Central memory CD8-positive, alpha-beta T cell (primary cell): ENCODE measurements around the gene EPB41L2.

Experiments
- ATAC-seq: fragments of 150-1000 bp; cut with Tn5 transposase; replicated peaks from 2 replicates; pipeline ENCODE4 v1.10.0; 2022; ENCODE audit warnings: mild to moderate bottlenecking, moderate FRiP score, moderate number of reproducible peaks; ENCODE audit not compliant: poor library complexity, severe bottlenecking; ENCODE audit errors: extremely low read depth
- DNase-seq, 2 donors: peaks; one replicate each; pipeline ENCODE4 v3.0.0; 2021; ENCODE audit warnings: low spot score in 2 of 2
- H3K27ac Mint-ChIP-seq: one replicate; pipeline ENCODE4 v1.8.0; 2022; ENCODE audit warnings: low read depth, mild to moderate bottlenecking, moderate library complexity, mixed read lengths
- H3K27me3 Mint-ChIP-seq: one replicate; pipeline ENCODE4 v1.8.0; 2022; ENCODE audit warnings: mixed read lengths
- H3K36me3 Mint-ChIP-seq: one replicate; pipeline ENCODE4 v1.8.0; 2022; ENCODE audit warnings: mild to moderate bottlenecking, moderate library complexity, mixed read lengths; ENCODE audit not compliant: insufficient read depth
- H3K4me1 Mint-ChIP-seq: one replicate; pipeline ENCODE4 v1.8.0; 2022; ENCODE audit warnings: mixed read lengths
- H3K4me3 Mint-ChIP-seq: one replicate; pipeline ENCODE4 v1.8.0; 2022; ENCODE audit warnings: mild to moderate bottlenecking, moderate library complexity, mixed read lengths
- H3K9me3 Mint-ChIP-seq: one replicate; pipeline ENCODE4 v1.8.0; 2022; ENCODE audit warnings: mixed read lengths

The EPB41L2 gene

GRCh38 chr6:131041814-131042213 lies 21.2 kb downstream of the EPB41L2 start:
- Mint-ChIP-seq H3K9me3 (no peaks in the 10 kb centered on the region), H3K36me3 (no peaks in the 10 kb centered on the region), H3K4me1 (no peaks in the 10 kb centered on the region)

GRCh38 chr6:131040866-131041265 lies 22.2 kb downstream of the EPB41L2 start:
- ATAC-seq (no peak), DNase-seq (no peak)
- no peaks in the 10 kb centered on the region for H3K4me1 Mint-ChIP-seq
- no peak overlapping the region for H3K4me3 Mint-ChIP-seq
- H3K27me3 Mint-ChIP-seq = peaks cover 17% of the 10 kb centered on the region
- no peaks in the 10 kb centered on the region for H3K36me3 Mint-ChIP-seq
- H3K9me3 Mint-ChIP-seq = no peaks in the 10 kb centered on the region
- H3K27ac Mint-ChIP-seq = no peak overlapping the region

More at GRCh38 chr6:131041814-131042213, 21.2 kb downstream of the EPB41L2 start:
- DNase-seq = no peak
- Mint-ChIP-seq H3K27me3 (peaks cover 17% of the 10 kb centered on the region), H3K4me3 (no peak overlapping the region), H3K27ac (no peak overlapping the region)
- no peak for ATAC-seq

- H3K4me3 Mint-ChIP-seq = no peak overlapping the region
- DNase-seq (no peak), ATAC-seq (no peak)
- H3K9me3 Mint-ChIP-seq = no peaks in the 10 kb centered on the region
- H3K4me1 Mint-ChIP-seq = no peaks in the 10 kb centered on the region
- no peak overlapping the region for H3K27ac Mint-ChIP-seq
- H3K27me3 Mint-ChIP-seq = peaks cover 17% of the 10 kb centered on the region
- no peaks in the 10 kb centered on the region for H3K36me3 Mint-ChIP-seq
Measured at GRCh38 chr6:131039345-131039680, 23.7 kb downstream of the EPB41L2 start.

GRCh38 chr6:131038597-131039344 lies 24.3 kb downstream of the EPB41L2 start:
- Mint-ChIP-seq H3K4me3 (no peak overlapping the region), H3K27me3 (peaks cover 17% of the 10 kb centered on the region), H3K36me3 (no peaks in the 10 kb centered on the region), H3K9me3 (no peaks in the 10 kb centered on the region), H3K4me1 (peaks cover under 1% of the 10 kb centered on the region), H3K27ac (no peak overlapping the region)
- ATAC-seq = no peak
- DNase-seq = no peak

- Mint-ChIP-seq H3K36me3 (no peaks in the 10 kb centered on the region), H3K4me1 (peaks cover 5% of the 10 kb centered on the region), H3K27me3 (peaks cover 17% of the 10 kb centered on the region), H3K9me3 (no peaks in the 10 kb centered on the region), H3K4me3 (no peak overlapping the region), H3K27ac (no peak overlapping the region)
- no peak for ATAC-seq
- no peak for DNase-seq
Measured at GRCh38 chr6:131037194-131037897, 25.7 kb downstream of the EPB41L2 start.

GRCh38 chr6:131036601-131037000 lies 26.4 kb downstream of the EPB41L2 start:
- Mint-ChIP-seq H3K4me1 (peaks cover 5% of the 10 kb centered on the region), H3K36me3 (no peaks in the 10 kb centered on the region), H3K4me3 (no peak overlapping the region), H3K9me3 (no peaks in the 10 kb centered on the region), H3K27ac (no peak overlapping the region), H3K27me3 (peaks cover 14% of the 10 kb centered on the region)
- ATAC-seq = no peak
- no peak for DNase-seq

GRCh38 chr6:131036143-131036542 lies 26.9 kb downstream of the EPB41L2 start:
- no peak for ATAC-seq
- H3K27me3 Mint-ChIP-seq = peaks cover 9% of the 10 kb centered on the region
- no peaks in the 10 kb centered on the region for H3K9me3 Mint-ChIP-seq
- H3K27ac Mint-ChIP-seq = no peak overlapping the region
- H3K36me3 Mint-ChIP-seq = no peaks in the 10 kb centered on the region
- peaks cover 5% of the 10 kb centered on the region for H3K4me1 Mint-ChIP-seq
- no peak for DNase-seq
- H3K4me3 Mint-ChIP-seq = no peak overlapping the region

GRCh38 chr6:131035582-131035981 lies 27.5 kb downstream of the EPB41L2 start:
- Mint-ChIP-seq H3K36me3 (no peaks in the 10 kb centered on the region), H3K27me3 (peaks cover 3% of the 10 kb centered on the region), H3K4me3 (no peak overlapping the region), H3K9me3 (no peaks in the 10 kb centered on the region), H3K4me1 (peaks cover 5% of the 10 kb centered on the region), H3K27ac (no peak overlapping the region)
- DNase-seq (no peak), ATAC-seq (no peak)

- no peak overlapping the region for H3K27ac Mint-ChIP-seq
- no peaks in the 10 kb centered on the region for H3K9me3 Mint-ChIP-seq
- DNase-seq (no peak), ATAC-seq (no peak)
- no peaks in the 10 kb centered on the region for H3K36me3 Mint-ChIP-seq
- no peaks in the 10 kb centered on the region for H3K27me3 Mint-ChIP-seq
- peaks cover 5% of the 10 kb centered on the region for H3K4me1 Mint-ChIP-seq
- H3K4me3 Mint-ChIP-seq = no peak overlapping the region
Measured at GRCh38 chr6:131033631-131034030, 29.4 kb downstream of the EPB41L2 start.

- no peaks in the 10 kb centered on the region for H3K27me3 Mint-ChIP-seq
- ATAC-seq (no peak), DNase-seq (no peak)
- H3K9me3 Mint-ChIP-seq = no peaks in the 10 kb centered on the region
- H3K4me1 Mint-ChIP-seq = peaks cover 5% of the 10 kb centered on the region
- no peak overlapping the region for H3K4me3 Mint-ChIP-seq
- no peaks in the 10 kb centered on the region for H3K36me3 Mint-ChIP-seq
- H3K27ac Mint-ChIP-seq = no peak overlapping the region
Measured at GRCh38 chr6:131029626-131030297, 33.3 kb downstream of the EPB41L2 start.

GRCh38 chr6:131027326-131027725 lies 35.7 kb downstream of the EPB41L2 start:
- Mint-ChIP-seq H3K9me3 (no peaks in the 10 kb centered on the region), H3K27me3 (no peaks in the 10 kb centered on the region), H3K27ac (no peak overlapping the region), H3K36me3 (no peaks in the 10 kb centered on the region), H3K4me3 (no peak overlapping the region), H3K4me1 (no peaks in the 10 kb centered on the region)
- DNase-seq (no peak), ATAC-seq (no peak)

- H3K27me3 Mint-ChIP-seq = no peaks in the 10 kb centered on the region
- H3K9me3 Mint-ChIP-seq = no peaks in the 10 kb centered on the region
- DNase-seq = no peak
- ATAC-seq = no peak
- no peaks in the 10 kb centered on the region for H3K4me1 Mint-ChIP-seq
- no peak overlapping the region for H3K27ac Mint-ChIP-seq
- no peaks in the 10 kb centered on the region for H3K36me3 Mint-ChIP-seq
- no peak overlapping the region for H3K4me3 Mint-ChIP-seq
Measured at GRCh38 chr6:131026243-131026642, 36.8 kb downstream of the EPB41L2 start.

- no peaks in the 10 kb centered on the region for H3K36me3 Mint-ChIP-seq
- no peak for ATAC-seq
Measured at GRCh38 chr6:131024565-131024964, 38.5 kb downstream of the EPB41L2 start.

More at GRCh38 chr6:131024565-131024964, 38.5 kb downstream of the EPB41L2 start:
- Mint-ChIP-seq H3K9me3 (no peaks in the 10 kb centered on the region), H3K27me3 (no peaks in the 10 kb centered on the region), H3K4me1 (no peaks in the 10 kb centered on the region), H3K27ac (no peak overlapping the region), H3K4me3 (no peak overlapping the region)
- no peak for DNase-seq
